NCI-H2227 treated with DMSO at 0.1 percent for 48 hours (cell line): Measurements from ENCODE around the gene PCK2.

ENCODE experiments used
- DNase-seq: peaks from one replicate; lab custom pipeline; 2025; lab: John Stamatoyannopoulos, UW

The PCK2 gene

DNA sequence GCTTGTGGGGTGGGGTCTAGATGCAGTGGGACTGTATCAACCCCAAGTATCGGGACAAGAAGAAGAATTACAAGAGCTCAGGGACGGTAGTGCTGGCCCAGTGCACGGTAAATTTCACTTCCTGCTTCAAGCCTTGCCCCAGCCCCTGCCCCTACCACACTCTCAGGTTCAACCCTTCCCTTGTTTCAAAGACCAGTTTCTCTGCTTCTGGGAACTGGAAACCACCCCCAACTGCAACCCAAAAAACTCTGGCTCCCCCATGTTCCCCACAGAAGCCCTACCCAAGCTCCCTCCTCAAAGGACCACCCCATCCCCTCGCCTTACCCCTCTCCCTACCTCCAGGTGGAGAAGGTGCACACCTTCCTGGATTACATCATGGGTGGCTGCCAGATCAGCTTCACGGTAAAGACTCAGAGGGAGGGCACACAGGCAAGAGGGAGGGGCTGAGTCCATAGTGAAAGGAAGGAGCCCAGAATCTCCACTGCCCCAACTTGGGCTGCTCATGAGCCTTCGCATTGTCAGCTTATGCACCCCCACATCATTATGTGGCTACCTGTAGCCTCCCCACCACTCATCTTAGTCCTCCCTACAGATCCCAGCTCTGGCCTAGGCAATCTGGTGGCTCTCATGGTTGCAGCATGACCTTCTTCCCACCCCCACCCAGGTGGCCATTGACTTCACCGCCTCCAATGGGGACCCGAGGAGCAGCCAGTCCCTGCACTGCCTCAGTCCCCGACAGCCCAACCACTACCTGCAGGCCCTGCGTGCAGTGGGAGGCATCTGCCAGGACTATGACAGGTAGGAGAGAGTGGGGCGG lies 18.4 kb upstream of the PCK2 start:
- no peak for DNase-seq

DNA sequence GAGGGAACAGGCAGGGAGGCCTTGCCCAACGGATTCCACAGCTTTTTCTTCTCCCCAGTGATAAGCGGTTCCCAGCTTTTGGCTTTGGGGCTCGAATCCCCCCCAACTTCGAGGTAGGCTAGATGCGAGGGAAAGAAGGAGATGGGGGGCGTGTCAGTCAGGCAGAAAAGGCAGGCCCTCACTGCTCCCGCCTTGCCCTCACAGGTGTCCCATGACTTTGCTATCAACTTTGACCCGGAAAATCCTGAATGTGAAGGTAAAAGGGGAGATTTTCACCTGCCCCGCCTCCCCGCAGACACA lies 17.9 kb upstream of the PCK2 start:
- DNase-seq: no peak

DNA sequence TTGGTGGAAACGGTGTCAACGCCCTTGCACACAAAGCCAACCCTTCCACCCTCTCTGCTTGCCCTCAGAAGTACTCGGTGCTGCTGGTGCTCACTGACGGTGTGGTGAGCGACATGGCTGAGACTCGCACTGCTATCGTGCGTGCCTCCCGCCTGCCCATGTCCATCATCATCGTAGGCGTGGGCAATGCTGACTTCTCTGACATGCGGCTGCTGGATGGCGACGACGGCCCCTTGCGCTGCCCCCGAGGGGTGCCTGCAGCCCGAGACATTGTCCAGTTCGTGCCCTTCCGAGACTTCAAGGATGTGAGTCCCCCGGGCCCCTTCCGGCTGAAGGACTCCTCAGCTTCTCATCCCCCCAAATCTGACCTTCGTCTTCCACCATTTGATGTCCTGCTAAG lies 17.0 kb upstream of the PCK2 start:
- DNase-seq: no peak

DNA sequence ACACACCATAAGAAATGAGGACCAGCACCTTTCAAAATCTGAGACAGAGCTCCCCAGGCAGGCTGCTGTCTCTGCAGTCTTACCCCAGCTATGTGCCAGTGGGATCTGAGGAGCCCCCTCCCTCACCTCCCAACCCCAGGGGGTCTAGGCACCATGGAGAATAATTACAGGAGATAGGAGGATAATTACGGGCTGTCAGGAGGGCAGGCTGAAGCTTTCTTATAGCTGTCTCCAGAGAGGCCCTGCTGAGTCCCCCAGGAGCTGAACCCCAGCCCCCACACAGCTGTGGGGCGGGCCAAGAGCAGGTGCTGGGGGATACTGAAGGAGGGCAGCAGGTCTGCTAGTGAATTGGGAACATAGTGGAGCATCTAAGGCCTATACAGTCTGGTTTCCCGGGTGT lies 16.0 kb upstream of the PCK2 start:
- DNase-seq: peak; percentile 81

DNA sequence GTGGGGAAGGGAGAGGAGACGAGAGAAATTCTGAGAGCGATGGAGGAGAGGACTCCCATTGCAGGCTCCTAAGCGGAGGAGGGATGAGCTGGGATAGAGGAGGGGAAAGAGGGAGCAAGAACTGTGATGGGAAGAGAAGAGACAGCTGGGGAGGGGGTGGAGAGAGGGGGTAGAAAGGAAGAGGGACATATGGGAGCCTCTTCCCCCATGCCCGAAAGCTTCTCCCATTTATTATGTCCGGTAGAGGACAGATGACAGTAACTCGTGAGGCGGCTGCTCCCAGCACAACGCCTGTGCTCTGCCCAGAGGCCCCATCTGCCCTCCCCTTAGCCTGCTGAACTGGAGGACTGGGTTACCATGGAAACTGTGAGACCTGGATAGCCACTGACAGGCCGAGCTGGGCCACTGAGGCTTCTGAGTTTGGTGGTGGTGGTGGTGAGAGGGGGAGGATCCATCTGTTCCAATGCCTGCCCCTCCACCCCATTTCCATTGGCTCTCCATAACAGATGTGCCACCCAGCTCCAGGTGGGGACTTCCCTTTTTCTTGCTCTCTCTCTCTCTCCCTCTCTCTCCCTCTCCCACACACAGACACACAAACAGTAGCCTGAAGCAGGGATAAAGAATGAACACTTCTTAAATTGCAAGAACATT lies 14.5 kb upstream of the PCK2 start:
- peak; percentile 59 for DNase-seq

DNA sequence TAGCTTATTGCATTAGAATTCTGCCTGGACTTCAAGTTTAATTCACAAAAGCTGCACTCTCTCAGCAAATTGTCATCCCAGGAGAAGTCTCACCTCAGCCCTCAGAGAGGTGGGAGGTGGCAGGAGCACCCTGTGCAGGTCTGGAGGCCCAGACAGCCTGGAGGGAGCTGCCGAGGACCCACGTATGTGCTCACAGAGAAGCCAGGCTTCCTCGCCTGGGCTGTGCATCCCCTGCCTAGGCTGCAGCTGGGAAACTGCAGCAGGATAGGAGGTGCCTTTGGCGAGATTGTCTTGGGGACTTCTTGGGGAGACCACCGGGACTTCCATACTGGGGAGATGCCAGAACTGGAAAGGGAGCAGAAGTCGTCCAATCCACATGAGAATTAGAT lies 14.0 kb upstream of the PCK2 start:
- DNase-seq: no peak

DNA sequence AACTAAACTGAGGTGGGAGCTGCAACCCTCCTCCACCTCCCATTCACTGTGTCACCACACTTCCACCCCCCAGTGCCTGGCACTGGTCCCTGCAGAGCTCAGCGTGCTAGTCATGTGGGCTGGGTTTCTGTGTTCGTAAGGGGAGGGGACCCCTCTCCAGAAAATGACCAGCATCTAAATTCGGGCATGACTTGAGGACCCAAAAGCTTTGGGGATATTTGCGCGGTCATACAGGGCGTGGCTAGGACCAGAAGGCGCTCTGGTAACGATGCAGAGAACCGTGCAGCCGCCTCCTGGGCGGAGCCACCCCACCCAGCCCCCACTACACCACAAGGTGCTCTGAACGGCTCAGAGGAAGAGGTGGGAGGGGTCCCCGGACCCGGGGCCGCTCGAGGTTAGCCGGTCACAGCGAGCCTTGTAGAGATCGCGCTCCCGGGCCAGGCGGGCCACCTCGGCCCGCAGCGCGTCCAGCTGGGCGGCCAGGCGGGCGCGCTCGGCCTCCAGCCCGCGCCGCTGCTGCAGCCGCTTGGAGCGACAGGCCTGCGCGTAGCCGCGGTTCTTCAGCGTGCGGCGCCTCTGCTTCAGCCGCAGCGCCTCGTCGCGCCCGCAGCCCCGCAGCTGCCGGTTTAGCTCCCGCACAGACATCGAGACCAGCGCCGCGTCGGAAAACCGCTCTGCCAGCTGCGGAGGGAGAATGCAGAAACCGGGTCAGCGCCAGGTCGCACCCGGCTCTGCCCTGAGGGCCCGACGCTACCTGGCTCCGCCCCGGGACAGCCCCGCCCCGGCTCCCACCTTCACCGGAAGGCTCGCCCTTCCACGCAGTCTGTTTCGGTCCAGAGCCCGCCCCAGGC lies 13.0 kb upstream of the PCK2 start:
- DNase-seq: peak; percentile 61

DNA sequence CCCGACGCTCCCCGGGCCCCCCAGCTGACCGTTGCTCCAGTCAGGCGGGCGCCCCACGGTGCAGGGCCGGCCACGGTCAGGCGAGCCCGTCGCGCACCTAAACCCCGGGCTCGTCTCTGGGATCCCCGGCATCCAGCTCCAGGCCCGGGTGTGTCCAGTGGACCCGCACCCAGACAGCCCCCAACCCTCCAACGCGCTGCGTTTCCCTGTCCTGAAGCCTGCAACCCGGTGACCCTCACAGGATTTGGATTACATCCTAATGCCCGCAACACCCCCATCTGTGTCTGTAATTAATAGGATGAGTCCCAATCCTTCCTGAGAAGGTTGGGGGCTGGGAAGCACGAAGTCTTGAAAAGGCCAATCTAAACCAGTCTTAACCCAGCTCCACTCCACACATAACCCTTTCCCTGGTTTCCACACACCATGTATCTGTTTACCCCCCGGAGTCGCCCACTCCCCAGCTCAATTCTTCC lies 12.3 kb upstream of the PCK2 start:
- DNase-seq: no peak

DNA sequence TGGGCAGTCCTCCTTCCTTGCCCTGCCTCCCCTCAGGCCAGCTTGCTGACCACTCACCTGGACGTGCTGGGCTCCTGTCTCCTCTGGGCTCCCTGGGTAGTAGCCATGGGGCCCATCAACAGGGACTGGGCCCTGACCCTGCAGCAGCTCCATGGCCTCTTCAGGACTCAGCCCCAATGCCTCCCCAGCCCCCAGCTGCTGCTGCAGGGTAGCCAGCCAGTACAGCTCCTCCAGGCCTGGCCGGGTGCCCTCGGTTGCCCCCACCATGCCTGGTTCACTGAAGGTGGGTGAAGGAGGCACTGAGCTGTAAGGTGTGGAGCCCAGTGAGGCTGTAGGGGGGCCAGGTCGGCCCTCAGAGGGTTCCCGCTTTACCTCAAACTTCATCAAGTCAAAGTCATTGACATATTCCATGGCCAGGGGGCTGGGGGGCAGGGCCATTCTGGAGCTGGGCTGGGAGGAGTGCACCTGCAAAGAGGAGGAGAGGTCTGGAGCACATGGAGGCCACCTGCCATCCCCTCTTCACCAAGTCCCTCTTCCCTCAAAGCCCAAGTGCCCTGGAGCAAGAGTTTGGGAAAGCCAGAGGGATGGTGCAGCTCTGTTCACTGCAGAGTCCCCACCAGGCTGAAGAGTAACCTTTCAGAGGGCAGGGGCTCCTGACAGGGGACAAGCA lies 11.6 kb upstream of the PCK2 start:
- DNase-seq: no peak

DNA sequence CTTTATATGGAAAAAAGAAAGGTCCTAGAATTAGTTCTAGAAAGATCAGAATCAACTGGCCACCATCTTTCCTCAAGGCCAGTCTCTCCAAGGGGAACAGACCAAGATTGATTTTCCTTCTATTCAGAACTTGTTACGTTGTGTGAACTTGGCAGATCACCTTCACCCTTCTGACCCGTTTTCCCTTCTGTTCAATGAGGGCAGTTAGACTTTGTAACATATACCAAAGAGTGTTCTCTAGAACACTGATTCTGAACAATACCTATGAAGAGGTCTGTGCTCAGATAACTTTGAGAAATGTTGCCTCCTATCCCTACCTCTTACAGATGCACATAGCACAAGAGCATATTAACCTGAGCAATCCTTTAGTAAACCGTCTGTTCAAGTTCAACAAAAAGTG lies 10.6 kb upstream of the PCK2 start:
- DNase-seq: no peak

DNA sequence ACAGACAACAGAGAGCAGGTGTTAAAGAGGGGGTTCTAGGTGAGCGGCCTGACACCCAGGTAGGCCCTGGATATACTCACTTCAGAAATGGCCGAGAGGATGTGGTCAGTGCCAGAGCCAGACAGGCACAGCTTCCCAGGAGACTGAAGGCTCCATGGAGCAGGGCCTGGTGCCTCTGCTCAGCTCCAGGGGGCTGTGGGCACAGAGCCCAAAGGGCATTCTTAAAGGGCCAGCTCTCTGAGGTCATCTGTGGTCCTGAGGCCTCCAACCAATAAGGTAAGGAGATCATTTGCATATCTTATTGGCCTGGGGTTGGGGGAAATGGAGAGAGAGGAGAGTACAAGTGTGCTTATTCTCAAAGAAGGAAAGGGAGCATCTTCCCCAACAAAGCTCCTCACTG lies 9.7 kb upstream of the PCK2 start:
- DNase-seq: no peak

DNA sequence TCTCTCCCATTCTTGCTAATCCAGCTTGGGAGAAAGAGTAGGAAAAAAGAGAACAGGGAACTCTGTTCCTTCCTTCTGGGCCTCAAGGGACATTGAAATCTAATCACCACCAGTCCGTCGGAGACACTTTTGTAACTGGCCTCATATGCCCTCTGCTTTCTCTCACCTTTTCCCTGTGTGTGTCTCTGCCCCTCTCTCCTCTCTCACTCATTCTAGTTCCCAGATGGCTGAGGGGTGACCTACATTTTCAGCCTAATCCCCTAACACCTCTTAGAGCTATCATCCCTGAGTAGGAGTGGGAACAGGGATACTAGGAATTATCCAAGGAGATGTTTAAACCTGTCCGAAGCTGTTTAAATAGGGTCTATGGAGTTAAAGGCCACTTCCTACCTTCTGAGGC lies 8.9 kb upstream of the PCK2 start:
- no peak for DNase-seq

DNA sequence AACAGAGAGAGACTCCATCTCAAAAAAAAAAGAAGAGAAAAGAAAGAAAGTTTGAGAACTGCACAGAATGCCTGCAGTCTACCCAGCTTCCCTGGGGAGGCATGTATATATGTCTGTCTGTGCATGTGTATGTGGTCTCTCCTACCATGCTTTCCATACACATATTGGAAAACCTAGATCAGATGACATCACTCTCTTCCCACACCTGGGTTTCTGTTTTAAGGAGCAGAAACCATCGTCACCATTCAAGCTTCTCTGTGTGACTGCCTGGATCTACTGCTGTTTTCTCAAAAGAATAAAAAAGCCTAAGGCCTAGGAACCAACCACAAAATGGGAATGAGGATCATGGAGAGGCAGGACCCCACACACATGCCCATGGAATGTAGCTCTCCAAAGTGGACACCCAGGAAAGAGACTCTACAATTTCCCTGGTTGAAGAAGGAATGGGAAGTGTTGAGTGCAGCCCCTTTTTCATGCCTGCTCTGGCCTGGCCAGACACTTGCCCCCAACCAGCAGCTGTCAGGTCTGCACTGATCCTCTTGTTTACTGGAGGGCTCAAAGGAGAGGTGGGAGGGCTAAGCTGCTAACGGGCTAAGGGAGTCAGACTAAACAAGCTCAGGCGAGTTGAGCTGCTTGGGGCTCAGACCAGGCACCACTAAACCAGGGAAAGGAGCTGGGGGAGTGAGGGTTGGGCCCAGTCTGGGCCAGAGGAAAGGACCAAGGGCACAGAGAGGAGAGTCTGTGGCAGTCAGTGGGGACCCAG lies 7.7 kb upstream of the PCK2 start:
- no peak for DNase-seq

DNA sequence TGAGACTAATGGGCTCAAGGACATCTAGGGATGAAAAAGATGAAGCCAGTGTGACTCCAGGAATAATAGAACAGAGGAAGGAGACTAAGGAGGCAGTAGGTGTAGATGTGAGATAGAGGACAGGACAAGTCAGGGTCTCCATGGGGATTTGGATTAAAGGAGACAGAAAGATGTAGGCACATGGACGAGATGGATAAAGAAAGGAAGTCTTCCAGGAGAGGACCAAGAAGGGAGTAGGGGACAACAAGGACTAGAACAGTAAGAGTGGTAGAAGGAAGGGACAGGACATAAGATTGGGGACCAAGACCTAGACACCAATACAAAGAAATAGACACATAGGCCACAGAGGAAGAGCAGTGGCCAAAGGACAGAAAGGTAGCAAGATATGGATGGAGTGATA lies 7.1 kb upstream of the PCK2 start:
- DNase-seq: no peak

DNA sequence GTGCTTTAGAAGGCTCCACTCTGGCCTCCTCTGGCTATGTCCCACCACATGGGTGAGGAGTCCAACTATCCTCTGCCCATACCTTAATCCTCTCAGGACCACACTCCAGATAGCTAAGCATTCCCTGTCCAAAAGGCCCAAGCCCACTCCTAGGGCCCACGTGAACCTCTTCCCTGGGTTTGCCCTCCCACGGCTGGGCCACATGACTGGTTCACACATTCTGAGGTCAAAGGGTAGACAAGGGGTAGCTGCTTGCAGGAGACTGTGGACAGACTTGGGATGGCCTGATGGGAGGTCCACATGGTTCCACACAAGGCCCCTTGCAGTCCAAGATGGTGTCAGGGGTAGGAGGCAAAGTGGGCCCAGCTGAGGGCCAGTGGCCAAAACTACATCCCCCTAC lies 6.0 kb upstream of the PCK2 start:
- DNase-seq: no peak

DNA sequence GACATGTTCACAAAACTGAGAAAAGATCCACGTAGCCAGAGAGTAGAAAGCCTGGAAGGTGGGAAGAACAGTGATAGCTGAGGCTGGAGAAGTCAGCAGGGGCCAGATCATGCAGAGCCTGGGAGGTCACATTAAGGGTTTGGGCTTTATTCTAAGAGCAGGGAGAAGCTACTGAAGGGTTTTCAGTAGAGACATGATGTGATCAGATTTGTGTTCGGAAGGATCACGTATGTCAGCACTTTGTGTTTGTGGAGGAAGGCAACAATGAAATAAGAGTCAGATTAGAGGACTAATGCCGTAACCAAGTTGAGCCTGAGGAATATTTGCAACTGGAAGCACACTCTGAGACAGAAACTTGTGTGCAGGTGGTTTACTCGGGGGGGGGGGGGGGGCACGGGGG lies 4.2 kb upstream of the PCK2 start:
- DNase-seq: no peak

DNA sequence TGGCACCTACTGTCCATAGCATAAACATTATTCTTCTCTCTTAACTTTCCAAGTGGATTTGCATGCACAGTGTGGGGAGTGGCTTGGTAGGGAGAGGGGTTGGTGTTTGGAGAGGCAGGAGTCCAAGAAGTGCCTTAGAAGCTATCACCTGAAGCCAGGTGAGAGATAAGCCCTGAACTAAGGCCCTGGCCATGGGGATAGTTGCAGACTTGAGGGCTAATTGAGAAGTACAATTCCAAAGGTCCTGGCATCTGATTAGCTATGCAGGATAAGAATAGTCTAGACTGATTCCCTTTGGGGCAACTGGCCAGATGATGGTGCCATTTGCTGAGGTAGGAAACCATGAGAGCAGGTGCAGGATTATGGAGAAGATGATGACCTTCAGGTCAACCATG lies 2.0 kb upstream of the PCK2 start:
- no peak for DNase-seq

DNA sequence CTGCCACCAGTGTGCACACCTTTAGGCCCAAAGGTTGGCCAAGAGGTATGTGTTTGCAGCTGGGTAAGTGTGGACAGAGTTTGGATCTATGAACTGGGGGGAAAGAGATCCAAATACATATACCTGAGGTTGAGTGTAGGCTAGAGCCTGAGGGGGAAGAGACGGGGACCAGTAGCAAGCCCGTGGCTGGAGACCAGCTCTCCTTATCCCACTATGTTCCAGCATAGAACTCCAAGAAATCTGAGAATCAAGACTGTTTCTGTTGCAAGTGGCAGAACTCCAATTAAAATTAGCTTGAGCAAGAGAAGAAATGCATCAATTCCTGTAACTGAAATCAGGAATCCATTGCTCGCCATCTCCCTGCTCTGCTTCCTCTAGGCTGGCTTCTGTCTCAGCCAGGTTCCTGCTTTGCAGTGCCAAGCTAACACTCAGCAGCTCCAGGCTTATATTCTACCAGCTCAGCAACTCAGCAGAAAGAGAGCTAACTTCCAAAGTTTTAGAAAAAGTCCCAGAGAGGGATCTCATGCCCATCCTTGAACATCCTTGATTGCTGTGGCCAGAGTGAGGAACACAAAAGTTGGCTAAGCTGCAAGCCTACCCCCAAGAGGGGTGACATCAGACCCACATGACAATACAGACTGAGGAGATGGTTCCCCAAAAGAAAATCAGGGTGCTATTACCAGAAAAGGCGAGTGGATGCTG lies 1.5 kb upstream of the PCK2 start:
- DNase-seq: no peak

DNA sequence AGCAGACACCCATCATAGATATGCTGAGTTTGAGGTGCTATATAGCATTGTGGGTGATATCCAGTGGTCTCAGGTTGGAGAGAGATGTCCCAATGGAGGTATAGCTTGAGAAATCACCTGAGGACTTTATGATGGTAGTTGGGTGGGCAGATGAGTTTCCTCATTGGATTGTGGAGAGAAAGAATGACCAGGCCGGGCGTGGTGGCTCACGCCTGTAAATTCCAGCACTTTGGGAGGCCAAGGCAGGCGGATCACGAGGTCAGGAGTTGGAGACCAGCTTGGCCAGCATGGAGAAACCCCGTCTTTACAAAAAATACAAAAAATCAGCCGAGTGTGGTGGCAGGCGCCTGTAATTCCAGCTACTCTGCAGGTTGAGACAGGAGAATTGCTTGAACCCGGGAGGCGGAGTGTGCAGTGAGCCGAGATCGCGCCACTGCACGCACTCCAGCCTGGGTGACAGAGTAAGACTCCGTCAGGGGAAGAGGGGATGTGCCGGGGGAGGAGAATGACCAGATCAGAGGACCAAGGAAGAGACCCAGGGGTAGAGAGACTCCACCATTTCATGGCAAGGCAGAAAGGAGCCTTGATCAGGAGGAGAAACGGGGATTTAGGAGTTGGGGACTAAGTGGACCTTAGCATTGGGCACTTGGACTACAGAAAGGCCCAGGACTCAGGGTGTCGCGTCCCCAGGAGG lies 757 bp upstream of the PCK2 start:
- DNase-seq: no peak

DNA sequence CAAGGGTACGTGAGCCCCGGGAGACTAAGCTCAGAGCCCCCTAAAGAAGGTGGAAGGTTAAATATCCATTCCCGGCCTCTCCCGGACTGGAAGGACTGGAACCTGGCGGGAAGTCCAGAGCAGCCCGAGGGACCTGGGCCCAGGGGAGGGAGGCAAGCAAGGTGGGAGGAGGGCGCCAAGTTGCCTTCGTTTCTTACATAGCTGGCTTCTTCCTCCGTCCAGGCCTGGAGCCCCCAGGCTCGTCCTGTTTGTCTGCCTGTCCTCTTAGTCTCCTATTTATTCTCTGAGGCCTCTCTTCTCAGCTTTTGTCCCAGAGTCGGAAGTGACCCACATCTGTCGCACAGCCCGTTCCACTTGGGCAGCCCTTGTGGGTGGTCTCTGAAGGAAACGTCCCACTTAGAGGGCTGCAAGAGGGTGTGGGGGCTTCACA lies 745 bp downstream of the PCK2 start:
- no peak for DNase-seq
